Ovary (tissue), 10 donors: ENCODE measurements around the gene TSC22D4. TPM values are rescaled to one million over a fixed set of nuclear protein-coding genes. Genes with fewer than 3 reads are reported as not detected.
"Not testable (repeated sequence)": the region's sequence is repeated elsewhere in the genome, so short reads cannot be mapped to it uniquely, and the experiment has no call there.

Experiments used
- DNase-seq, 5 donors: peaks; one replicate each; pipeline ENCODE4 v3.0.0-alpha.2; 2019 to 2020
- H3K27ac ChIP-seq, 2 donors: fragments of 200-600 bp; one replicate each; pipeline versions ENCODE4 v1.5.1 to v1.8.0; 2019 to 2022
- H3K27me3 ChIP-seq: fragments of 200-600 bp; one replicate; pipeline ENCODE4 v1.8.0; 2022
- H3K36me3 ChIP-seq: fragments of 200-600 bp; sonication (generic); one replicate; pipeline ENCODE4 v1.5.1; 2019
- H3K4me1 ChIP-seq: one replicate; pipeline ENCODE4 v1.8.1; 2013; ENCODE audit warnings: mild to moderate bottlenecking, moderate library complexity; ENCODE audit not compliant: insufficient read depth
- H3K4me3 ChIP-seq: fragments of 200-600 bp; sonication (generic); one replicate; pipeline ENCODE4 v1.5.1; 2017
- H3K9me3 ChIP-seq, 2 donors: fragments of 200-600 bp in 1 of 2; sonication (generic) in 1 of 2; one replicate each; pipeline versions ENCODE4 v1.5.1 to v1.8.1; 2013 to 2019; ENCODE audit warnings: mild to moderate bottlenecking in 1 of 2, moderate library complexity in 1 of 2
- POLR2A ChIP-seq: fragments of 450-650 bp; IDR thresholded peaks from one replicate; pipeline ENCODE4 v1.6.1; 2017; ENCODE audit warnings: antibody characterized with exemption, mild to moderate bottlenecking, moderate library complexity
- WGBS, 3 donors: extraction: QIAGEN DNeasy Blood & Tissue Kit in 1 of 3; methylation state at CpG; one replicate each; pipeline versions ENCODE4 v1.1.5 to v1.1.7; 2013 to 2017; 5-methylcytosine and 5-hydroxymethylcytosine counted together
- intact Hi-C, 4 donors: fragments of 100-400 bp; cut with DNase I; formaldehyde crosslinking; loops; one replicate each; pipeline versions ENCODE4 v1.11.0 to v1.15.1; 2022 to 2023
- long read RNA-seq, 3 donors: library from polyadenylated mRNA in 2 of 3; unstranded in 2 of 3; transcript quantifications; one replicate each; pipeline ENCODE4 v2.0.0 and lab custom pipeline, GENCODE V29; 2021 to 2026
- polyA plus RNA-seq, 2 donors: library from polyadenylated mRNA; stranded (reverse); fragments of 200-250 nt in 1 of 2; fragments of 350-450 nt in 1 of 2; fragmentation: Illumina TruSeq in 1 of 2; extraction: RNeasy Lipid Tissue Mini Kit (QIAGEN cat#74804) in 1 of 2; gene quantifications; one replicate each; pipeline ENCODE4 v1.2.3, GENCODE V29; 2013 to 2014
- total RNA-seq, 7 donors: library from RNA; depleted of rRNA in 2 of 7; stranded (reverse); fragments of >200 nt in 2 of 7; fragmentation: NEBNext Ultra II Directional in 3 of 7; extraction: Animal tissue kit (Norgen Biotek cat#: 25700) in 3 of 7; gene quantifications; one replicate each; pipeline versions ENCODE4 v1.1.0 to v1.2.4, GENCODE V29; 2016 to 2023
- TF ChIP-seq, protein P1 (sequence below), 3 donors: fragments of 450-650 bp in 2 of 3; fragments of 200-600 bp in 1 of 3; IDR thresholded peaks; one replicate each; pipeline versions ENCODE4 v1.5.1 to v1.8.0; 2016 to 2022; ENCODE audit warnings: antibody characterized with exemption in 3 of 3, mild to moderate bottlenecking in 1 of 3
- donor health status: DM: no; HTN: no; CAD: no; lungs with moderate emphysema.
- donor health status: DM: no; HTN: no; CAD: no.
- donor health status: Bipolar disorder and iron deficiency.
- donor health status: DM: yes; HTN: yes; CAD: no.
- donor health status: DM: no; HTN: no; CAD: no.
- donor health status: DM: yes; HTN: yes; CAD: no.

Gene TSC22D4
- total RNA-seq (10 to 100 TPM; 19.8 to 57.3 (median 47.5) TPM), polyA plus RNA-seq (10 to 100 TPM in 1 of 2 donors, 1 to 10 TPM in 1; 6.5 to 40.4 TPM)
- long read RNA-seq, donor 1, transcript TSC22D4-202 (5 exons, 1,469 nt): major isoform, 6 of 39 reads
- long read RNA-seq, donor 1, partial matches to known transcripts: 19 of 39 reads
- long read RNA-seq, donor 1, other reads (novel, unspliced or antisense): 11 of 39 reads
- long read RNA-seq, donor 2, transcript TSC22D4-201 (5 exons, 2,383 nt): major isoform, 5 of 224 reads
- long read RNA-seq, donor 2, partial matches to known transcripts: 188 of 224 reads
- long read RNA-seq, donor 2, other reads (novel, unspliced or antisense): 29 of 224 reads
- long read RNA-seq, donor 3, transcript TSC22D4-201 (5 exons, 2,383 nt): major isoform, 24 of 57 reads
- long read RNA-seq, donor 3, transcript TSC22D4-202 (5 exons, 1,469 nt): minor isoform, 7 of 57 reads
- long read RNA-seq, donor 3, partial matches to known transcripts: 17 of 57 reads
- long read RNA-seq, donor 3, other reads (novel, unspliced or antisense): 9 of 57 reads

DNA sequence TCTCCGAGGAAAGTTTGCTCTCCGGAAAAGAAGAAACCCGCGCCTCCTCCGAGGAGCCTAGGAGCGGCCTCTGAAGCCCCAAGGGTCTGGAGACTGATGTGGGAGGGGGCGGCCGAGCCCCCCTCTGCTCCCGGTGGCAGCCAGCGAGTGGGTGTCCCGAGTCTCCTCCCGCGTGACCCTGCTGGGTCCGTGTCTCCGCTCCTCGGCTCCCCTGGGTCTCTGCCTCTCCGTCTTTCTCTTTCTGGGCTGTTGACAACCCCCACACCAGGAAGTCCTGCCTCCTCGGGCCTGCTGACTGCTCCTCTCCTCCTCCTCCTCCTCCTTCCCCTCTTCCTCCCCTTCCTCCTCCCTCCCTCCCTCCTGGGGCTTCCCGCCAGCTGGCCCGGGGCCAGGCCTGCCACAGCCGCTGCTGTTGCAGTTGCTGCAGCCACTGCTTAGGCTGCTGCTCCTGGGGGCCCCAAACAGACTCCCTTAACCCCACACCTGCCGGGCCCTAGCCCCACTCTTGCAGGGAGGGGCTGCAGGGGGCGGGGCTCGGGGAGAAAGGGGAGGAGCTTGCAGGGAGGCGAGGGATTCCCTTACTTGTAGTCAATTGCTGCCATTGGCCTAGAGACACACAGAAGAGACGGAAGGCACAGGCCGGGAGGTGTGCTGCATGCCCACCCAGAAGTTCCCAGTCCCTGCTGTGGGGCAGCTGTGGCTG is at the start of gene TSC22D4:
Gene TSC22D4 (minus strand): TSS at position 257 of the 703 bp plus-strand sequence. CDS start 1,176 bp downstream, outside the sequence.
- Histone ChIP-seq H3K27ac (peak within 1 kb of the TSS; percentile 80 to 81), H3K36me3 (no peaks in the 10 kb centered on the region), H3K4me3 (peak within 1 kb of the TSS; percentile 98), H3K27me3 (no peaks in the 10 kb centered on the region), H3K4me1 (peaks cover 10% of the 10 kb centered on the region), H3K9me3 (no peaks in the 10 kb centered on the region)
- intact Hi-C loops: loop anchor here in 3 of 4 donors (5.0 to 10.0 kb wide), 4 partner anchors 78 to 606 kb away; partner anchors contain the start of genes TRIP6 (in 2 of the 3), SLC12A9 (in 1 of the 3) and TRIM56 (in 1 of the 3)
- peak; percentile 75 for TF ChIP-seq POLR2A
- TF ChIP-seq, protein P1, sequence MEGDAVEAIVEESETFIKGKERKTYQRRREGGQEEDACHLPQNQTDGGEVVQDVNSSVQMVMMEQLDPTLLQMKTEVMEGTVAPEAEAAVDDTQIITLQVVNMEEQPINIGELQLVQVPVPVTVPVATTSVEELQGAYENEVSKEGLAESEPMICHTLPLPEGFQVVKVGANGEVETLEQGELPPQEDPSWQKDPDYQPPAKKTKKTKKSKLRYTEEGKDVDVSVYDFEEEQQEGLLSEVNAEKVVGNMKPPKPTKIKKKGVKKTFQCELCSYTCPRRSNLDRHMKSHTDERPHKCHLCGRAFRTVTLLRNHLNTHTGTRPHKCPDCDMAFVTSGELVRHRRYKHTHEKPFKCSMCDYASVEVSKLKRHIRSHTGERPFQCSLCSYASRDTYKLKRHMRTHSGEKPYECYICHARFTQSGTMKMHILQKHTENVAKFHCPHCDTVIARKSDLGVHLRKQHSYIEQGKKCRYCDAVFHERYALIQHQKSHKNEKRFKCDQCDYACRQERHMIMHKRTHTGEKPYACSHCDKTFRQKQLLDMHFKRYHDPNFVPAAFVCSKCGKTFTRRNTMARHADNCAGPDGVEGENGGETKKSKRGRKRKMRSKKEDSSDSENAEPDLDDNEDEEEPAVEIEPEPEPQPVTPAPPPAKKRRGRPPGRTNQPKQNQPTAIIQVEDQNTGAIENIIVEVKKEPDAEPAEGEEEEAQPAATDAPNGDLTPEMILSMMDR (IDR thresholded peaks at IDR 0.05): no peak
- peak; percentile 98 to 100 (median 98) for DNase-seq
- 0 to 1% (median 1%) methylated on average over 21 to 27 of the region's 27 CpGs for WGBS, 3 donors

DNA sequence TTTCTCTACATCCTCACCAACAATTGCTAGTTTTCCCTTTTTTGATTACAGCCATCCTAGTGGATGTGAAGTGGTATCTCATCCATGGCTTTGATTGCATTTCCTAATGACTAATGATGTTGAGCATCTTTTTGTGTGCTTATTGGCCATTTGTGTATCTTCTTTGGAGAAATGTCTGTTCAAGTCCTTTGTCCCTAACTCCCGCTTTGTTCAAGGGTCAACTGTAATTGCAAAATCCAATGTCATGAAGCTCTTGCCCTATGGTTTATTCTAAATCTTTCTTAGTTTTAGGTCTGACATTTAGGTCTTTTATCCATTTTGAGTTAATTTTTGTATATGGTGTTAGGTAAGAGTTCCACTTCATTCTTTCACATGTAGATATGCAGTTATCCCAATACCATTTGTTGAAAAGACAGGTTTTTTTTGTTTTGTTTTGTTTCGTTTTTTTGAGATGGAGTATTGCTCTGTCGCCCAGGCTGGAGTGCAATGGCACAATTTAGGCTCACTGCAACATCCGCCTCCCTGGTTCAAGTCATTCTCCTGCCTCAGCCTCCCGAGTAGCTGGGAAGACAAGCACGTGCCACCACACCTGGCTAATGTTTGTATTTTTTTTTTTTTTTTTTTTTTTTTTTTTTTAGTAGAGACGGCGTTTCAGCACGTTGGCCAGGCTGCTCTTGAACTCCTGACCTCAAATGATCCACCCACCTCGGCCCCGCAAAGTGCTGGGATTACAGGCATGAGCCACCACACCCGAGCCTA is 49.3 kb upstream of the TSC22D4 start:
- H3K27ac ChIP-seq, H3K27me3 ChIP-seq, H3K9me3 ChIP-seq, H3K4me1 ChIP-seq, H3K36me3 ChIP-seq, DNase-seq, intact Hi-C loops, H3K4me3 ChIP-seq: not testable (repeated sequence)
- 64 to 70% (median 64%) methylated on average over 12 of the region's 12 CpGs for WGBS, 3 donors

DNA sequence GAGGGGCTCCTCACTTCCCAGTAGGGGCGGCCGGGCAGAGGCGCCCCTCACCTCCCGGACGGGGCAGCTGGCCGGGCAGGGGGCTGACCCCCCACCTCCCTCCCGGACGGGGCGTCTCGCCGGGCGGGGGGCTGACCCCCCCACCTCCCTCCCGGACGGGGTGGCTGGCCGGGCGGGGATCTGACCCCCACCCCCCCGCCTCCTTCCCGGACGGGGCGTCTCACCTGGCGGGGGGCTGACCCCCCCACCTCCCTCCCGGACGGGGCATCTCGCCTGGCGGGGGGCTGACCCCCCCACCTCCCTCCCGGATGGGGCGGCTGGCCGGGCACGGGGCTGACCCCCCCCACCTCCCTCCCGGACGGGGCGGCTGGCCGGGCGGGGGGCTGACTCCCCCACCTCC is 44.2 kb upstream of the TSC22D4 start:
- H3K36me3 ChIP-seq, H3K9me3 ChIP-seq, H3K27ac ChIP-seq, H3K27me3 ChIP-seq, H3K4me1 ChIP-seq, H3K4me3 ChIP-seq, DNase-seq, intact Hi-C loops: not testable (repeated sequence)
- WGBS, 3 donors: 85% methylated on average over 32 of the region's 34 CpGs; no CpG with 5 or more reads in 2 of the 3 donors

DNA sequence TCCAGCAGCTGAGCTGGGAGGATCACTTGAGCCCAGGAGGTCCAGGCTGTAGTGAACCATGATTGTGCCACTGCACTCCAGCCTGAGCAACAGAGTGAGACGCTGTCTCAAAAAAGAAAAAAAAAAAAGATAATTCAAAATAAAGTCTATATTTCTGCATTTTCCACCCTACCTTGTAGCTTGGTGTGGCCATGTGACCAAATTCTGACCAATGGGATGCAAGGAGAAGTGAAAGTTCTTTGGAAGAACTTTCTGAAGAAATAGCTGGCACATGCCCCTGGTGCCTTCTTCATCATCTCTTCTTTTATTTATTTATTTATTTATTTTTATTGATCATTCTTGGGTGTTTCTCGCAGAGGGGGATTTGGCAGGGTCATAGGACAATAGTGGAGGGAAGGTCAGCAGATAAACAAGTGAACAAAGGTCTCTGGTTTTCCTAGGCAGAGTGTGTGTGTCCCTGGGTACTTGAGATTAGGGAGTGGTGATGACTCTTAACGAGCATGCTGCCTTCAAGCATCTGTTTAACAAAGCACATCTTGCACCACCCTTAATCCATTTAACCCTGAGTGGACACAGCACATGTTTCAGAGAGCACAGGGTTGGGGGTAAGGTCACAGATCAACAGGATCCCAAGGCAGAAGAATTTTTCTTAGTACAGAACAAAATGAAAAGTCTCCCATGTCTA is 43.0 kb upstream of the TSC22D4 start:
- H3K36me3 ChIP-seq, H3K27me3 ChIP-seq, intact Hi-C loops, H3K27ac ChIP-seq, H3K9me3 ChIP-seq, H3K4me3 ChIP-seq, DNase-seq, H3K4me1 ChIP-seq: not testable (repeated sequence)
- 56 to 82% (median 72%) methylated on average over 2 to 3 of the region's 3 CpGs for WGBS, 3 donors

DNA sequence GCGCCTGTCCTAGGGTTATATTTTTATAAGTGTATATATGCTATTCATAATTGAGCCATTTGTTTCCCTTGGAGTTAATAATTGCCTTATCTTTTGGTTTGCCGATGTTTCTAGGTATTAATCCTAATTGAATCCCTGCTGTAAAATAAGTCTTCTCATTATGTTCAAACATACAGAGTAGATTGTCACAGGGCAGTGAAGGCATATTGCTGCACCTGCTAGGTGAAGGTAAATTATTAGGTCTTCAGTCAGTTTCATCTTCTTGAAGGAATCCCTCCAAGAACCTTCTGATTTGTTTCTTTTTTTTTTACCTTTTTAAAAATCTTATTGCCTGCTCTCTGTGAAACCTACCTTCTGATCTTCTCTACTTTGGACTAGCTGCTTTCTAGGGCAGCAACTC is 42.1 kb upstream of the TSC22D4 start:
- Histone ChIP-seq H3K27ac (no peak overlapping the region), H3K4me3 (no peak overlapping the region), H3K36me3 (no peaks in the 10 kb centered on the region), H3K9me3 (no peaks in the 10 kb centered on the region), H3K27me3 (no peaks in the 10 kb centered on the region), H3K4me1 (peaks cover 2% of the 10 kb centered on the region)
- intact Hi-C loops: no loop called here
- no peak for DNase-seq
- 80 to 87% (median 86%) methylated on average over 2 of the region's 2 CpGs for WGBS, 3 donors
- TF ChIP-seq, protein P1 (IDR thresholded peaks at IDR 0.05): no peak
- TF ChIP-seq POLR2A: no peak
